ENCODE measurements around the gene NWD2. TPM values are rescaled to one million over a fixed set of nuclear protein-coding genes. Genes with fewer than 3 reads are reported as not detected.

Gene NWD2
- total RNA-seq, 3 donors from 2014 or later = 0.95 to 1.4 (median 1.3) TPM

DNA sequence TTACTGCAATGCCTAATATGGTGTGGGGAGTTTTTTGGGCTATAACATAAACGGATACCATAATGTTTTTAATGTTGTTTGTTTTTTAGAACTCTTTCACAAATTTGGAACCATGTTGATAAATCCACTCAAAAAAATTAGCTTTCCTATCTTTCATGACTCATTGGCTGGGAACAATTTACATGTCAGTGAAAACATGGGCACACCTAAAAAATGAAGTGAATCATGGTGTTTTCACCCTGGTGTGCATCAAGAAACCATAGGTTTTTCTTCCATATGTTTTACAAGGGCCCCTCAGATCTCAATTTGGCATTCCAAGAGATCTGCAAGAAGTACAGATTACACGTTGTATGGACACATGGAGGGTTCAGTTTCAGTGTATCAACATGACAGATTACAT lies 207.1 kb downstream of the NWD2 start:
- no peak for DNase-seq
- TF ChIP-seq CTCF (IDR thresholded peaks at IDR 0.05) = no peak
- no peak for ATAC-seq
- intact Hi-C loops (cut with DNase I, micrococcal nuclease) = loop anchor here in 1 of 2 donors (5.0 kb wide), 1 partner anchor 116 kb away; no protein-coding TSS in a partner anchor
- H3K4me3 ChIP-seq = no peak overlapping the region
- H3K36me3 ChIP-seq (ENCODE audit: low read depth) = no peaks in the 10 kb centered on the region
- no peaks in the 10 kb centered on the region for H3K9me3 ChIP-seq
- no peaks in the 10 kb centered on the region for H3K4me1 ChIP-seq (ENCODE audit: low read depth)

- TF ChIP-seq CTCF (IDR thresholded peaks at IDR 0.05) = no peak
- Histone ChIP-seq H3K9me3 (no peaks in the 10 kb centered on the region), H3K4me1 (ENCODE audit: low read depth) (no peaks in the 10 kb centered on the region), H3K4me3 (no peak overlapping the region), H3K36me3 (ENCODE audit: low read depth) (no peaks in the 10 kb centered on the region)
- peak in 1 of 3 donors; percentile 94 for DNase-seq
- ATAC-seq = peak; percentile 84
- intact Hi-C loops (cut with DNase I, micrococcal nuclease) = loop anchor here in 1 of 2 donors (5.0 kb wide), 1 partner anchor 114 kb away; no protein-coding TSS in a partner anchor
Observed at GRCh38 chr4:37452952-37453280, 208.4 kb downstream of the NWD2 start.

DNA sequence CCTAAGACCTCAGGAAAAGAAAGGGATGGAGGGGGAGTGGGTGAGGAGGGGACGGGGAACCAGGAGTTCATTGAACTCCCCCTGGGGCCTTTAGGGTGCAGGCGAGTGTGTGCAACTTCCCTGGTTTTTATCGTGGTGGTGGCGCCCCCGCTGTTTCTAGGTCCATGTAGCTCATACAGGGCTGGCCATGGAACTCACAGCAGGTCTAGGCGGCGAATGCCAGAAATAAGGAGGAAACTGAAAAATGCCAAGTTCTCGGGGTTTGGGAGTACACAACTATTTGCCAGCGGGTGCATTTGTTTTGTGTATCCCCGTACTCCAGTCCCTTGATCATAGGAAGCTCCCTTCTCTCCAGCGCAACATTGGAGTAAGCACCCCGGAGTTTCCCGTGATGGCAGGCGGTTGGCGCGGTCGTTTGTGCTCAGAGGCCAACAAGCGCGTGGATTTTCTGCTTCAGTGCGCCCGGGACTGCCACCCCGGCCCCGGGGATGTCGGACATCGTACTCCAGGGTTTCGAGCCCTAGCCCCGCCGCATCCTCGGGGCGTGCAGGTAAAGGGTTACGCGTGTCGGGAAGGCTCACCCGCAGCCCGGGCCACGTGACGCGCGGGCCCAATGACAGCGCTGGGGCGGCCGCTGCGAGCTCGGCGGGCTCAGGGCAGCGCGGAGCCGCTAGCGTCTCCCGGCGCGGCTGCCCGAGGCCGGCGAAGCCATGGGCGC lies 208.9 kb downstream of the NWD2 start:
- intact Hi-C loops (cut with DNase I, micrococcal nuclease) = loop anchor here in 1 of 2 donors (5.0 kb wide), 1 partner anchor 114 kb away; no protein-coding TSS in a partner anchor

DNA sequence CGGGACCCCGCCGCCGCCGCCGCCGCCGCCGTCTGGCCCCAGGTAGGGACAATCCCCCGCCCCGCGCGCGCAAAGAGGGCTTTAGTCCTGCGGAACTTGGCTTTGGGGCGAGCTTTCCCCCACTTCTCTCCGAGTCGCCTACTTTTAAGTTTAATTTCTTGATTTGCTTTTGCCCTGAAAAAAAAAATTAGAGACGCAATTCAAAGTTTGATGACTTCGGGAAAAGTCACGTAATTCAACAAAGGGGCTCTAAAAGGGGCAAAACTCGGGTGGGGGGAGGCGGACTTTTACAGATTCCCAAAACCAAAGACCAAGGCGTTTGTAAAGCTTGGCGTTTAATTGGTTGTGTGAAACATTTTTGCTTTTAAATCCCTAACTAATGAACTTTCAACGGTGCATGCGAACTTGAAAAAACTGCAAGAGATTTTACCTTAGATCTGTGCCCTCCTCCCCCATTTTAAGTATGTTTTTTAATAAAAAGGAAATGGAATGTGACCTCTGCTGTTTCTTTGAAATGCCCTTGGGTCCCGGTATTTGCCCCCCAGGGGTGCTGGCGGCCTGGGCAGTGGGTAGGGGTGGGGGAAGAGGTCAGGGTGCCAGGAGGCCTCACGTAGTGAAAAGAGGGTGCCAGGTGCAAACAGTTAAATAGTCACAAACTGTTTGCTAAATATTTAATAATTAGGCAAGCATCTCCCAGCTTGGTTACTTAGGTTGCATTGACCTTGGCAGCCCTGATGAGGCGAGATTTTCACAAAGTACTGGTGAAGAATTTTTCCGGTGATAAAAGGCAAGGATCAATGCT lies 209.7 kb downstream of the NWD2 start:
- DNase-seq (peak in 1 of 3 donors; percentile 47), ATAC-seq (no peak)
- intact Hi-C loops (cut with DNase I, micrococcal nuclease) = loop anchor here in 1 of 2 donors (5.0 kb wide), 1 partner anchor 113 kb away; no protein-coding TSS in a partner anchor
- no peak for TF ChIP-seq CTCF (IDR thresholded peaks at IDR 0.05)
- Histone ChIP-seq H3K4me3 (peak overlapping the region; percentile 35), H3K9me3 (no peaks in the 10 kb centered on the region), H3K4me1 (ENCODE audit: low read depth) (no peaks in the 10 kb centered on the region), H3K36me3 (ENCODE audit: low read depth) (no peaks in the 10 kb centered on the region)

More for the DNA sequence above, 208.9 kb downstream of the NWD2 start:
- TF ChIP-seq CTCF (IDR thresholded peaks at IDR 0.05) = no peak
- H3K36me3 ChIP-seq (ENCODE audit: low read depth) = no peaks in the 10 kb centered on the region
- H3K4me1 ChIP-seq (ENCODE audit: low read depth) = no peaks in the 10 kb centered on the region
- H3K4me3 ChIP-seq = peak overlapping the region; percentile 35
- DNase-seq = peak; percentile 81 to 88 (median 82)
- no peaks in the 10 kb centered on the region for H3K9me3 ChIP-seq
- peak; percentile 92 for ATAC-seq

- peak; percentile 51 for ATAC-seq
- TF ChIP-seq CTCF (IDR thresholded peaks at IDR 0.05) = no peak
- intact Hi-C loops (cut with DNase I, micrococcal nuclease) = no loop called here
- peak in 2 of 3 donors; percentile 54 for DNase-seq
- no peaks in the 10 kb centered on the region for H3K36me3 ChIP-seq (ENCODE audit: low read depth)
- H3K9me3 ChIP-seq = no peaks in the 10 kb centered on the region
- H3K4me3 ChIP-seq = no peak overlapping the region
- H3K4me1 ChIP-seq (ENCODE audit: low read depth) = no peaks in the 10 kb centered on the region
Observed at GRCh38 chr4:37455301-37456131, 211.0 kb downstream of the NWD2 start.

Measured in mucosa of descending colon (tissue), 3 donors.